SU-DHL-6 (cell line): Measurements from ENCODE around the gene ZNF92.

Experiments
- CTCF ChIP-seq: fragments of 200-600 bp; sonication (generic); IDR thresholded peaks from one replicate; pipeline ENCODE4 v1.5.1; 2017; ENCODE audit warnings: antibody characterized with exemption, mild to moderate bottlenecking, low read length, moderate library complexity; ENCODE audit not compliant: insufficient read depth, poor library complexity, severe bottlenecking
- EZH2phosphoT487 ChIP-seq: fragments of 200-600 bp; sonication (generic), shearing (Covaris generic); conservative IDR thresholded peaks from 2 replicates; pipeline ENCODE4 v1.6.1; 2018; ENCODE audit warnings: mild to moderate bottlenecking, antibody characterized with exemption, low read length, moderate library complexity, mixed read lengths

GRCh38 chr7:65434307-65434706 is 60.7 kb downstream of the ZNF92 start:
- TF ChIP-seq CTCF (no peak), EZH2phosphoT487 (no peak)
